Common myeloid progenitor, CD34-positive (primary cell): ENCODE measurements around the gene HDAC8.
A peak's percentile ranks its signal among the peaks of the same experiment; 100 is the strongest.

Experiments used
- CTCF ChIA-PET: fragments of 350-600 bp; sonication (Branson Sonifier 250); formaldehyde crosslinking; loops from one replicate; lab custom pipeline; 2021; ENCODE audit warnings: antibody characterized with exemption; lab: Charles Lee
- POLR2A ChIA-PET: fragments of 350-600 bp; sonication (Branson Sonifier 250); formaldehyde crosslinking; loops from one replicate; lab custom pipeline; 2021; ENCODE audit warnings: antibody characterized with exemption; lab: Charles Lee
- DNase-seq, 3 donors: peaks; one replicate each; pipeline versions ENCODE4 v3.0.0 to v3.0.0-alpha.2; 2013
- H3K27ac ChIP-seq, 2 experiments: 1 replicate in 1 of 2; 2 replicates in 1 of 2; pipeline ENCODE4 v1.7.0; 2013; ENCODE audit warnings: inconsistent platforms in 2 of 2, low read length in 2 of 2, mild to moderate bottlenecking in 2 of 2, low read depth in 1 of 2, moderate library complexity in 1 of 2; ENCODE audit not compliant: severe bottlenecking in 2 of 2, insufficient read depth in 1 of 2, poor library complexity in 1 of 2
- H3K27me3 ChIP-seq, 5 experiments: replicated peaks in 2 of 5; 1 replicate in 3 of 5; 2 replicates in 2 of 5; pipeline versions ENCODE4 v1.6.1 to v1.7.0; 2013; ENCODE audit warnings: low read length in 4 of 5, mild to moderate bottlenecking in 2 of 5, moderate library complexity in 2 of 5, inconsistent platforms in 1 of 5; ENCODE audit not compliant: insufficient read depth in 5 of 5, control insufficient read depth in 4 of 5
- H3K36me3 ChIP-seq, 4 experiments: 1 replicate in 2 of 4; 2 replicates in 2 of 4; pipeline versions ENCODE4 v1.6.1 to v1.7.0; 2013; ENCODE audit warnings: low read length in 3 of 4, control low read depth in 1 of 4, mild to moderate bottlenecking in 1 of 4; ENCODE audit not compliant: control insufficient read depth in 4 of 4, insufficient read depth in 4 of 4
- H3K4me1 ChIP-seq, 4 experiments: 1 replicate in 3 of 4; 2 replicates in 1 of 4; pipeline versions ENCODE4 v1.6.1 to v1.7.1; 2013; ENCODE audit warnings: low read length in 3 of 4, mild to moderate bottlenecking in 3 of 4, control low read depth in 1 of 4, inconsistent platforms in 1 of 4, moderate library complexity in 1 of 4; ENCODE audit not compliant: control insufficient read depth in 4 of 4, insufficient read depth in 4 of 4; ENCODE audit errors: control extremely low read depth in 1 of 4
- H3K4me3 ChIP-seq, 7 experiments: 1 replicate in 4 of 7; 2 replicates in 3 of 7; pipeline versions ENCODE4 v1.5.1 to v1.7.0; 2013; ENCODE audit warnings: mild to moderate bottlenecking in 7 of 7, low read length in 6 of 7, moderate library complexity in 6 of 7, inconsistent platforms in 2 of 7, low read depth in 2 of 7, control low read depth in 1 of 7; ENCODE audit not compliant: insufficient read depth in 4 of 7, control insufficient read depth in 1 of 7; ENCODE audit errors: extremely low read depth in 1 of 7
- H3K9me3 ChIP-seq, 5 experiments: 1 replicate in 4 of 5; 2 replicates in 1 of 5; pipeline versions ENCODE4 v1.6.1 to v1.7.1; 2013; ENCODE audit warnings: low read length in 4 of 5, mild to moderate bottlenecking in 2 of 5, inconsistent platforms in 1 of 5, low read depth in 1 of 5, moderate library complexity in 1 of 5; ENCODE audit not compliant: control insufficient read depth in 4 of 5, insufficient read depth in 2 of 5; ENCODE audit errors: control extremely low read depth in 1 of 5
- WGBS: methylation state at CpG from one replicate; pipeline ENCODE4 v1.1.5; 2013; ENCODE audit not compliant: insufficient coverage; 5-methylcytosine and 5-hydroxymethylcytosine counted together

Gene HDAC8

DNA sequence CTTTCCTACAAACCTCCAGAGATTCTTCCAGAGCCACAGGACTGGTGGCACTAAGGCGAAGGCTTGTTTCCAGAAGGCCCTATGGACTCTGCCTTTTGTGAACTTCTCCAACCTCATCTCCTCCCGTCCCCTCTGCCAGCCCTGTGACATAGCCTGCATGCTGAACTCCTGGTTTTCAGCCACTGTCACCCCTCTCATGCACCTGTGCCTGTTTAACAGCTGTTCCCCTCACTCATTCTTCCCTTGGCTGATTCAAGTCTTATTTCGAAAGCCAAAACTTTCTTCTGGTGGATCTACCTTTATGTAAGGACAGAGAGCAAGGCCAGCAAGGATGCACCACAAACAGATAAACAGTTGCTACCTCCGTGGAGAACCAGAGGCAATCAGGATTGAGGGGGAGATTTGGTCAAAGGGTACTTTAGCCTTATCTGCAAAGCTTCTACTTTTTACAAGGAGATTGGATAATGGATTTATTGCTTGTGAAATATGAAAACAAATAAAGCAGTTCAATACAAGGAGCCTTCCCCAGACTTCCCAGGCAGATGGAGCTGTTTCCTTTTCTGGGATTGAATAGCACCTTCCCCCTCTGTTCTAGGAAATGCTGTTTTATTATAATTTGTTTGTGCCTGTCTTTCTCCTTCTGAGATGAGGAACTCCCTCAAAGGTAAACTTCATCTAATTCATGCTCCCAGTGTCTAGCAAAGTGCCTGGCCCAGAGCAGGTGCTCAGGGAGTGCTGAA, 272.6 kb downstream of the HDAC8 start:
- ChIA-PET CTCF (interaction anchor here (0.8 to 1.2 kb wide), 2 partner anchors 17 to 22 kb away, joined by 3 read pairs; no protein-coding TSS in a partner anchor), POLR2A (no interaction called here)
- no peak for DNase-seq
- no peak overlapping the region for H3K27ac ChIP-seq
- 60% methylated on average over 4 of the region's 4 CpGs for WGBS
- peaks cover 0 to 5% (median 2%) of the 10 kb centered on the region in 4 experiments for H3K4me1 ChIP-seq
- H3K4me3 ChIP-seq = no peak overlapping the region
- H3K27me3 ChIP-seq = peaks cover 3 to 93% (median 33%) of the 10 kb centered on the region in 5 experiments
- H3K36me3 ChIP-seq = no peaks in the 10 kb centered on the region
- H3K9me3 ChIP-seq = no peaks in the 10 kb centered on the region

- H3K9me3 ChIP-seq = peaks cover 0 to 3% (median 0%) of the 10 kb centered on the region in 5 experiments
- ChIA-PET POLR2A (no interaction called here), CTCF (interaction anchor here (1.1 to 1.5 kb wide), 2 partner anchors 239 to 242 kb away, joined by 4 to 5 read pairs; no protein-coding TSS in a partner anchor)
- H3K4me1 ChIP-seq = no peaks in the 10 kb centered on the region
- no peak overlapping the region for H3K27ac ChIP-seq
- H3K27me3 ChIP-seq = peaks cover 2 to 74% (median 14%) of the 10 kb centered on the region in 5 experiments
- H3K36me3 ChIP-seq = no peaks in the 10 kb centered on the region
- 46% methylated on average over 3 of the region's 4 CpGs for WGBS
- peak in 2 of 3 donors; percentile 39 to 53 for DNase-seq
- H3K4me3 ChIP-seq = no peak overlapping the region
Observed at GRCh38 chrX:72297953-72298730, 274.5 kb downstream of the HDAC8 start.

GRCh38 chrX:72296991-72297390, 275.7 kb downstream of the HDAC8 start:
- whole genome bisulfite sequencing = no CpG with 5 or more reads among the region's 1 CpG
- Histone ChIP-seq H3K9me3 (peaks cover 0 to 3% (median 0%) of the 10 kb centered on the region in 5 experiments), H3K4me3 (no peak overlapping the region), H3K4me1 (no peaks in the 10 kb centered on the region), H3K36me3 (no peaks in the 10 kb centered on the region), H3K27me3 (peaks cover 0 to 63% (median 5%) of the 10 kb centered on the region in 5 experiments), H3K27ac (no peak overlapping the region)
- no peak for DNase-seq
- ChIA-PET CTCF (no interaction called here), POLR2A (no interaction called here)

- Histone ChIP-seq H3K27me3 (peaks cover 0 to 54% (median 3%) of the 10 kb centered on the region in 5 experiments), H3K4me3 (no peak overlapping the region), H3K9me3 (peaks cover 0 to 3% (median 0%) of the 10 kb centered on the region in 5 experiments), H3K4me1 (no peaks in the 10 kb centered on the region), H3K27ac (no peak overlapping the region), H3K36me3 (no peaks in the 10 kb centered on the region)
- no peak for DNase-seq
- CTCF ChIA-PET = no interaction called here
- 74% methylated on average over 3 of the region's 5 CpGs for WGBS
- POLR2A ChIA-PET = no interaction called here
Observed at GRCh38 chrX:72295745-72296144, 276.9 kb downstream of the HDAC8 start.

GRCh38 chrX:72294497-72294896, 278.1 kb downstream of the HDAC8 start:
- POLR2A ChIA-PET = no interaction called here
- no peak for DNase-seq
- CTCF ChIA-PET = interaction anchor here (1.1 kb wide), 1 partner anchor 14 kb away, joined by 3 read pairs; no protein-coding TSS in a partner anchor
- WGBS = no CpG with 5 or more reads among the region's 1 CpG
- H3K27me3 ChIP-seq = peaks cover 0 to 42% (median 0%) of the 10 kb centered on the region in 5 experiments
- no peaks in the 10 kb centered on the region for H3K4me1 ChIP-seq
- H3K36me3 ChIP-seq = no peaks in the 10 kb centered on the region
- H3K27ac ChIP-seq = no peak overlapping the region
- H3K4me3 ChIP-seq = no peak overlapping the region
- peaks cover 0 to 3% (median 0%) of the 10 kb centered on the region in 5 experiments for H3K9me3 ChIP-seq

DNA sequence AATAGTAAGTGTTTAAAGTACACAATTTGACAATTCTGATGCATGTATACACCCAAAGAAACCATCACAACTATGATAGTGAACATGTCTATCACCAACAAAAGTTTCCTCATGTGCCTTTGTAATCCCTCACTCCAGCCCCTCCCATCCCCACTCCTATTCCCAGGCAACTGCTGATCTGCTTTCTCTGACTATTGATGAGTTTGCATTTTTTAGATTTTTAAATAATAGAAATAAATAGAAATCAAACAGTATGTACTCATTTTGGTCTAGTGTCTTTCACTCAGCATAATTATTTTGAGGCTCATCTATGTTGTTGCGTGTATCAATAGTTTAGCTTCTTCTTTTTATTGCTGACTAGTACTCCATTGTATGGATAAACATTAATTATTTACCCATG, 290.3 kb downstream of the HDAC8 start:
- Histone ChIP-seq H3K27me3 (peaks cover 0 to 29% (median 0%) of the 10 kb centered on the region in 5 experiments), H3K27ac (no peak overlapping the region), H3K4me1 (peaks cover 0 to 1% (median 0%) of the 10 kb centered on the region in 4 experiments), H3K9me3 (no peaks in the 10 kb centered on the region), H3K4me3 (no peak overlapping the region), H3K36me3 (no peaks in the 10 kb centered on the region)
- CTCF ChIA-PET = no interaction called here
- POLR2A ChIA-PET = no interaction called here
- no peak for DNase-seq
- no CpG with 5 or more reads among the region's 1 CpG for WGBS
